Measurements from ENCODE around the gene TIAM2.

Gene TIAM2

GRCh38 chr6:155042983-155043382 is 47.9 kb downstream of the TIAM2 start:
- no peaks in the 10 kb centered on the region for H3K9me3 ChIP-seq (replicated peaks; ENCODE audit: insufficient read depth, low read length)
- no peak for DNase-seq
- H3K36me3 ChIP-seq (replicated peaks; ENCODE audit: insufficient read depth, low read length), result no peaks in the 10 kb centered on the region
- no peak overlapping the region for H2AFZ ChIP-seq (ENCODE audit: low read length)
- no peak overlapping the region for H3K27ac ChIP-seq (ENCODE audit: low read length)
- TF ChIP-seq, protein P1, sequence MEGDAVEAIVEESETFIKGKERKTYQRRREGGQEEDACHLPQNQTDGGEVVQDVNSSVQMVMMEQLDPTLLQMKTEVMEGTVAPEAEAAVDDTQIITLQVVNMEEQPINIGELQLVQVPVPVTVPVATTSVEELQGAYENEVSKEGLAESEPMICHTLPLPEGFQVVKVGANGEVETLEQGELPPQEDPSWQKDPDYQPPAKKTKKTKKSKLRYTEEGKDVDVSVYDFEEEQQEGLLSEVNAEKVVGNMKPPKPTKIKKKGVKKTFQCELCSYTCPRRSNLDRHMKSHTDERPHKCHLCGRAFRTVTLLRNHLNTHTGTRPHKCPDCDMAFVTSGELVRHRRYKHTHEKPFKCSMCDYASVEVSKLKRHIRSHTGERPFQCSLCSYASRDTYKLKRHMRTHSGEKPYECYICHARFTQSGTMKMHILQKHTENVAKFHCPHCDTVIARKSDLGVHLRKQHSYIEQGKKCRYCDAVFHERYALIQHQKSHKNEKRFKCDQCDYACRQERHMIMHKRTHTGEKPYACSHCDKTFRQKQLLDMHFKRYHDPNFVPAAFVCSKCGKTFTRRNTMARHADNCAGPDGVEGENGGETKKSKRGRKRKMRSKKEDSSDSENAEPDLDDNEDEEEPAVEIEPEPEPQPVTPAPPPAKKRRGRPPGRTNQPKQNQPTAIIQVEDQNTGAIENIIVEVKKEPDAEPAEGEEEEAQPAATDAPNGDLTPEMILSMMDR (IDR thresholded peaks at IDR 0.05; ENCODE audit: low read length), result no peak
- TF ChIP-seq EZH2 (optimal IDR thresholded peaks at IDR 0.05; ENCODE audit: low read depth, low read length) (no peak), EZH2phosphoT487 (IDR thresholded peaks at IDR 0.05; ENCODE audit: low read length) (no peak)
- H3K4me1 ChIP-seq (ENCODE audit: low read length), result no peaks in the 10 kb centered on the region
- no peaks in the 10 kb centered on the region for H4K20me1 ChIP-seq (ENCODE audit: insufficient read depth, low read length)
- H3K79me2 ChIP-seq (ENCODE audit: low read length), result no peaks in the 10 kb centered on the region
- no peaks in the 10 kb centered on the region for H3K27me3 ChIP-seq (replicated peaks; ENCODE audit: insufficient read depth, low read length)
- H3K9me2 ChIP-seq (replicated peaks; ENCODE audit: insufficient read depth, low read length), result no peaks in the 10 kb centered on the region
- no peak overlapping the region for H3K9ac ChIP-seq (ENCODE audit: low read length)
- H3K4me3 ChIP-seq (ENCODE audit: low read length), result no peak overlapping the region
- H3K4me2 ChIP-seq (ENCODE audit: low read depth, low read length), result no peak overlapping the region
- H3F3A ChIP-seq (ENCODE audit: insufficient read depth, low read length), result no peaks in the 10 kb centered on the region

GRCh38 chr6:155045561-155046404 is 50.7 kb downstream of the TIAM2 start:
- H3K4me3 ChIP-seq (ENCODE audit: low read length), result no peak overlapping the region
- H3K9me3 ChIP-seq (replicated peaks; ENCODE audit: insufficient read depth, low read length), result no peaks in the 10 kb centered on the region
- H3K4me1 ChIP-seq (ENCODE audit: low read length), result no peaks in the 10 kb centered on the region
- H3F3A ChIP-seq (ENCODE audit: insufficient read depth, low read length), result no peaks in the 10 kb centered on the region
- H3K27ac ChIP-seq (ENCODE audit: low read length), result no peak overlapping the region
- no peaks in the 10 kb centered on the region for H3K27me3 ChIP-seq (replicated peaks; ENCODE audit: insufficient read depth, low read length)
- no peak overlapping the region for H3K4me2 ChIP-seq (ENCODE audit: low read depth, low read length)
- H3K9me2 ChIP-seq (replicated peaks; ENCODE audit: insufficient read depth, low read length), result no peaks in the 10 kb centered on the region
- H2AFZ ChIP-seq (ENCODE audit: low read length), result no peak overlapping the region
- TF ChIP-seq, protein P1 (IDR thresholded peaks at IDR 0.05; ENCODE audit: low read length), result no peak
- TF ChIP-seq EZH2phosphoT487 (IDR thresholded peaks at IDR 0.05; ENCODE audit: low read length) (no peak), EZH2 (optimal IDR thresholded peaks at IDR 0.05; ENCODE audit: low read depth, low read length) (no peak)
- H3K9ac ChIP-seq (ENCODE audit: low read length), result no peak overlapping the region
- H4K20me1 ChIP-seq (ENCODE audit: insufficient read depth, low read length), result no peaks in the 10 kb centered on the region
- DNase-seq, result no peak
- H3K79me2 ChIP-seq (ENCODE audit: low read length), result no peaks in the 10 kb centered on the region
- no peaks in the 10 kb centered on the region for H3K36me3 ChIP-seq (replicated peaks; ENCODE audit: insufficient read depth, low read length)

GRCh38 chr6:155047523-155047922 is 52.4 kb downstream of the TIAM2 start:
- no peaks in the 10 kb centered on the region for H3K9me3 ChIP-seq (replicated peaks; ENCODE audit: insufficient read depth, low read length)
- H2AFZ ChIP-seq (ENCODE audit: low read length), result no peak overlapping the region
- H3K4me3 ChIP-seq (ENCODE audit: low read length), result no peak overlapping the region
- no peak overlapping the region for H3K9ac ChIP-seq (ENCODE audit: low read length)
- H3K4me2 ChIP-seq (ENCODE audit: low read depth, low read length), result no peak overlapping the region
- TF ChIP-seq, protein P1 (IDR thresholded peaks at IDR 0.05; ENCODE audit: low read length), result no peak
- TF ChIP-seq EZH2phosphoT487 (IDR thresholded peaks at IDR 0.05; ENCODE audit: low read length), result no peak
- TF ChIP-seq EZH2 (optimal IDR thresholded peaks at IDR 0.05; ENCODE audit: low read depth, low read length), result no peak
- no peaks in the 10 kb centered on the region for H3K27me3 ChIP-seq (replicated peaks; ENCODE audit: insufficient read depth, low read length)
- H3K79me2 ChIP-seq (ENCODE audit: low read length), result no peaks in the 10 kb centered on the region
- H3K36me3 ChIP-seq (replicated peaks; ENCODE audit: insufficient read depth, low read length), result no peaks in the 10 kb centered on the region
- H4K20me1 ChIP-seq (ENCODE audit: insufficient read depth, low read length), result no peaks in the 10 kb centered on the region
- H3K4me1 ChIP-seq (ENCODE audit: low read length), result no peaks in the 10 kb centered on the region
- no peaks in the 10 kb centered on the region for H3K9me2 ChIP-seq (replicated peaks; ENCODE audit: insufficient read depth, low read length)
- DNase-seq, result no peak
- no peaks in the 10 kb centered on the region for H3F3A ChIP-seq (ENCODE audit: insufficient read depth, low read length)
- no peak overlapping the region for H3K27ac ChIP-seq (ENCODE audit: low read length)

Measured in MM.1S (cell line).